ENCODE data around the gene MCUB. TPM values are rescaled to one million over a fixed set of nuclear protein-coding genes. Genes with fewer than 3 reads are reported as not detected.
A peak's percentile ranks its signal among the peaks of the same experiment; 100 is the strongest.

The MCUB gene
- total and polyA plus RNA-seq, 2 donors from 2014 or later: 2.3 to 15.2 TPM

DNA sequence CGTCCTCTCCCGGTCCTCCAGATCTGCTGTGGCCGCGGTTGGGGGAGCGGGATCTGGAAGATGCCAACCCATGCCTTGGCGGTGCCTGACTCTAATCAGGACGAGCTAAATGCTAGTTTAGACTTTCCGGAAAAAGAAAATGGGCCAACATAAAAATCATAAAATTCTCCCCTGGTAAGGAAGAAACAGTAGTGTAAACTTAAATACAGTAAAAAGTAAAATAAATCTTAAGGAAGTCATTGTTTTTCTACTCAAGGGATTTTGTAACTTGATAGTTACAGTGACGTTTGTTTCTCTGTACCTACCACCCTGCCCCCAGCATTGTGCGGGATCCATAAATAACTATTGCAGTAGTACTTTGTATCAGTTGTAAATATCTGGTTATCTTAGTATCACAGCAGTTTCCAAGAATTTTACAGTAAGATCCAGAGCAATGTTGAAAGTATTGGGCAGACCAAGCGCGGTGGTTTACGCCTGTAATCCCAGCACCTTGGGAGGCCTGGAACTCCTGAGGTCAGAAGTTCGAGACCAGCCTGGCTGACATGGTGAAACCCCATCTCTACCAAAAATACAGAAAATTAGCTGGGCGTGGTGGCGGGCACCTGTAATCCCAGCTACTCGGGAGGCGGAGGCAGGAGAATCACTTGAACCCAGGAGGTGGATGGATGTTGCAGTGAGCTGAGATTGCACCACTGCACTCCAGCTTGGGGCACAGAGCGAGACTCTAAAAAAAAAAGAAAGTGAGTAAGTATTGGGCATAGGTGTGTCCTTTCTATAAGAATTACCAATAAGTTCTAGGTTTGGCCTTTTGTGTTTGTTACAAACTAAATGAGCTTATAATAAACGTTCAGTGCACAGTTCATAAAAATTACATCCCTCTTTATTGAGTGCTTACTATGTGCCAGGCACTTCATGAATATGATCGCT, 170.8 kb downstream of the MCUB start:
- Histone ChIP-seq H3K4me3 (ENCODE audit: low read length in 3 of 3) (peak overlapping the region; percentile 81 to 96 (median 90)), H3K4me1 (ENCODE audit: control insufficient read depth in 2 of 3, insufficient read depth in 2 of 3, low read depth in 1 of 3, low read length in 3 of 3) (peaks cover 0 to 4% (median 0%) of the 10 kb centered on the region in 3 donors), H3K9ac (ENCODE audit: low read length in 3 of 3) (peak overlapping the region; percentile 57 to 97 (median 89)), H3K36me3 (ENCODE audit: control insufficient read depth in 2 of 3, insufficient read depth in 3 of 3, low read length in 3 of 3) (no peaks in the 10 kb centered on the region), H3K27me3 (ENCODE audit: control insufficient read depth, insufficient read depth, low read length) (no peaks in the 10 kb centered on the region), H3K9me3 (ENCODE audit: control insufficient read depth in 2 of 3, insufficient read depth in 1 of 3, low read length in 3 of 3) (no peaks in the 10 kb centered on the region), H3K27ac (ENCODE audit: low read depth in 2 of 2, low read length in 2 of 2) (peak overlapping the region; percentile 82 to 85)
- intact Hi-C loops (cut with DNase I): no loop called here
- DNase-seq (peak in 2 of 5 donors; percentile 32 to 38), FAIRE-seq (no peak)
- TF ChIP-seq, protein P1, sequence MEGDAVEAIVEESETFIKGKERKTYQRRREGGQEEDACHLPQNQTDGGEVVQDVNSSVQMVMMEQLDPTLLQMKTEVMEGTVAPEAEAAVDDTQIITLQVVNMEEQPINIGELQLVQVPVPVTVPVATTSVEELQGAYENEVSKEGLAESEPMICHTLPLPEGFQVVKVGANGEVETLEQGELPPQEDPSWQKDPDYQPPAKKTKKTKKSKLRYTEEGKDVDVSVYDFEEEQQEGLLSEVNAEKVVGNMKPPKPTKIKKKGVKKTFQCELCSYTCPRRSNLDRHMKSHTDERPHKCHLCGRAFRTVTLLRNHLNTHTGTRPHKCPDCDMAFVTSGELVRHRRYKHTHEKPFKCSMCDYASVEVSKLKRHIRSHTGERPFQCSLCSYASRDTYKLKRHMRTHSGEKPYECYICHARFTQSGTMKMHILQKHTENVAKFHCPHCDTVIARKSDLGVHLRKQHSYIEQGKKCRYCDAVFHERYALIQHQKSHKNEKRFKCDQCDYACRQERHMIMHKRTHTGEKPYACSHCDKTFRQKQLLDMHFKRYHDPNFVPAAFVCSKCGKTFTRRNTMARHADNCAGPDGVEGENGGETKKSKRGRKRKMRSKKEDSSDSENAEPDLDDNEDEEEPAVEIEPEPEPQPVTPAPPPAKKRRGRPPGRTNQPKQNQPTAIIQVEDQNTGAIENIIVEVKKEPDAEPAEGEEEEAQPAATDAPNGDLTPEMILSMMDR (IDR thresholded peaks at IDR 0.05; ENCODE audit: borderline replicate concordance, extremely low read depth, insufficient read depth): no peak

DNA sequence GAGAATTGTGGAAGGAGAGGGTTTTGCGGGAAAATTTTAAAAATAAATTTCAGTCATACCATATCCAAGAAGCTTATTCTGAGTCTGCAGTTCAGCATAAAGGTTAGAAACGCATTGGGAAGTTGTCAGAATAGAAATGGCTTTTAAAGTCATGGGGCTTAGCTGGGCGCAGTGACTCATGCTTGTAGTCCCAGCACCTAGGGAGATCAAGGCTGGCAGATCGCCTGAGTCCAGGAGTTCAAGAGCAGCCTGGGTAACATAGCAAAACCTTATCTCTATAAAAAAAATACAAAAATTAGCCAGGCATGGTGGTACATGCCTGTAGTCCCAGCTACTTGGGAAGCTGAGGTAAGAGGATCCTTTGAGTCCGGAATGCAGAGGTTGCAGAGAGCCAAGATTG, 173.7 kb downstream of the MCUB start:
- no peaks in the 10 kb centered on the region for H3K9me3 ChIP-seq (ENCODE audit: control insufficient read depth in 2 of 3, insufficient read depth in 1 of 3, low read length in 3 of 3)
- H3K4me3 ChIP-seq (ENCODE audit: low read length in 3 of 3): no peak overlapping the region
- peaks cover 0 to 4% (median 0%) of the 10 kb centered on the region in 3 donors for H3K4me1 ChIP-seq (ENCODE audit: control insufficient read depth in 2 of 3, insufficient read depth in 2 of 3, low read depth in 1 of 3, low read length in 3 of 3)
- H3K27ac ChIP-seq (ENCODE audit: low read depth in 2 of 2, low read length in 2 of 2): no peak overlapping the region
- no peaks in the 10 kb centered on the region for H3K27me3 ChIP-seq (ENCODE audit: control insufficient read depth, insufficient read depth, low read length)
- TF ChIP-seq, protein P1 (IDR thresholded peaks at IDR 0.05; ENCODE audit: borderline replicate concordance, extremely low read depth, insufficient read depth): no peak
- intact Hi-C loops (cut with DNase I): no loop called here
- no peak overlapping the region for H3K9ac ChIP-seq (ENCODE audit: low read length in 3 of 3)
- no peaks in the 10 kb centered on the region for H3K36me3 ChIP-seq (ENCODE audit: control insufficient read depth in 2 of 3, insufficient read depth in 3 of 3, low read length in 3 of 3)
- FAIRE-seq: no peak
- no peak for DNase-seq

DNA sequence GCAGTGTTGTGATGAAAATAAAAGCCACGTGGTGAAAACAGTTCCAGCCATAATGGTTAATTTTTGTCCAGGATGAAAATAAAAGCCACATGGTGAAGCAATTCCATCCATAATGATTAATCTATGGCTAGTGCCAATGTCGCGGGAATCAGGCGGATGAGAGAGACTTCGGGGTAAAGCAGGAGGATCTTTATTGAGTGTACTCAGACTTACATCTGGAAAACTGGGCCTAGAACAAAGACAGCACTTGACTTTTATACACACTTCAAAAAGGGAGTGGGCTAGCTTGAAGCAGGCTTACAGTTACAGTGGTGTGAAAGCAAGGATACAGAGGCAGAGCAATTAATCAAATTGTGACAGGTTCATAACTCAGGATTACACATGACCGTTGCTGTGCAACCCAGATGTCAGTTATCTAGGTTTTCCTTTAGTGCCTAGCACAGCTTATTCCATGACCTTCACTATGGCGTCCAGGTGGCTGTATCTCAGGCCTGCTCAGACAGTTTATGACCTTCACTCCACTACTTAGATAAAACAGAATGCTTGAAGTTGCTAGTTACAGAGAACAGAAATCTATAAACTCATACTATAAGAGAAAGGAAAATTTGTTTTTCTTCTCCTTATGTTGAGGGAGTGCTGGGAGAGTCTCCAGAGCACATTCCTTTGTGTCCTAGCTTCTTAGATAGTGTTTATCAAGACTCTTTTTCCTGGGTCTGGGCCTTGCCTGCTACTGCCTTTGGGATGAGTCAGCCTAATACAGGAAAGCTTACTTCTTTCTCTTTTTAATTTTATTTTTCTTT, 175.7 kb downstream of the MCUB start:
- no peak overlapping the region for H3K4me3 ChIP-seq (ENCODE audit: low read length in 3 of 3)
- intact Hi-C loops (cut with DNase I): no loop called here
- H3K9me3 ChIP-seq (ENCODE audit: control insufficient read depth in 2 of 3, insufficient read depth in 1 of 3, low read length in 3 of 3): no peaks in the 10 kb centered on the region
- no peak overlapping the region for H3K27ac ChIP-seq (ENCODE audit: low read depth in 2 of 2, low read length in 2 of 2)
- no peak for DNase-seq
- no peaks in the 10 kb centered on the region for H3K4me1 ChIP-seq (ENCODE audit: control insufficient read depth in 2 of 3, insufficient read depth in 2 of 3, low read depth in 1 of 3, low read length in 3 of 3)
- no peaks in the 10 kb centered on the region for H3K27me3 ChIP-seq (ENCODE audit: control insufficient read depth, insufficient read depth, low read length)
- no peak overlapping the region for H3K9ac ChIP-seq (ENCODE audit: low read length in 3 of 3)
- TF ChIP-seq, protein P1 (IDR thresholded peaks at IDR 0.05; ENCODE audit: borderline replicate concordance, extremely low read depth, insufficient read depth): no peak
- peak; percentile 81 for FAIRE-seq
- H3K36me3 ChIP-seq (ENCODE audit: control insufficient read depth in 2 of 3, insufficient read depth in 3 of 3, low read length in 3 of 3): no peaks in the 10 kb centered on the region

Other genes starting within 250 kb of the MCUB start
- gene SEC24B, start 126.4 kb upstream of the MCUB start, total RNA-seq: 32.4 TPM
- 8.1 TPM for gene SEC24B, start 126.4 kb upstream of the MCUB start, polyA plus RNA-seq (ENCODE audit: insufficient read depth, low read depth, low replicate concordance)
- 21.6 TPM for gene CASP6, start 143.2 kb downstream of the MCUB start, total RNA-seq
- gene CASP6, start 143.2 kb downstream of the MCUB start, polyA plus RNA-seq (ENCODE audit: insufficient read depth, low read depth, low replicate concordance): 20.7 TPM
- 42.0 TPM for gene PLA2G12A, start 169.8 kb downstream of the MCUB start, total RNA-seq
- gene PLA2G12A, start 169.8 kb downstream of the MCUB start, polyA plus RNA-seq (ENCODE audit: insufficient read depth, low read depth, low replicate concordance): 54.0 TPM
- 248 TPM for gene CFI, start 241.8 kb downstream of the MCUB start, total RNA-seq
- 191 TPM for gene CFI, start 241.8 kb downstream of the MCUB start, polyA plus RNA-seq (ENCODE audit: insufficient read depth, low read depth, low replicate concordance)